ENCODE results near the gene VMP1. TPM values are rescaled to one million over a fixed set of nuclear protein-coding genes. Genes with fewer than 3 reads are reported as not detected.

Gene VMP1
- polyA plus RNA-seq, 3 donors from 2014 or later: 61.5 to 81.4 (median 66.7) TPM

GRCh38 chr17:59722623-59723022, 15.2 kb downstream of the VMP1 start:
- Mint-ChIP-seq H3K36me3 (no peaks in the 10 kb centered on the region), H3K27me3 (ENCODE audit: low read depth in 3 of 3) (peaks cover 0 to 6% (median 2%) of the 10 kb centered on the region in 3 donors), H3K4me3 (no peak overlapping the region), H3K27ac (no peak overlapping the region), H3K4me1 (peaks cover 13 to 39% of the 10 kb centered on the region in 2 donors), H3K9me3 (no peaks in the 10 kb centered on the region)
- DNase-seq: no peak

- Mint-ChIP-seq H3K36me3 (no peaks in the 10 kb centered on the region), H3K27ac (no peak overlapping the region), H3K4me3 (no peak overlapping the region), H3K9me3 (no peaks in the 10 kb centered on the region), H3K4me1 (peaks cover 13 to 43% of the 10 kb centered on the region in 2 donors), H3K27me3 (ENCODE audit: low read depth in 3 of 3) (peaks cover 0 to 5% (median 2%) of the 10 kb centered on the region in 3 donors)
- no peak for DNase-seq
Observed at GRCh38 chr17:59723041-59723440, 15.6 kb downstream of the VMP1 start.

- H3K4me1 Mint-ChIP-seq: peaks cover 13 to 45% of the 10 kb centered on the region in 2 donors
- H3K9me3 Mint-ChIP-seq: no peaks in the 10 kb centered on the region
- no peak overlapping the region for H3K4me3 Mint-ChIP-seq
- no peak for DNase-seq
- H3K27me3 Mint-ChIP-seq (ENCODE audit: low read depth in 3 of 3): peaks cover 0 to 5% (median 2%) of the 10 kb centered on the region in 3 donors
- no peaks in the 10 kb centered on the region for H3K36me3 Mint-ChIP-seq
- H3K27ac Mint-ChIP-seq: no peak overlapping the region
Observed at GRCh38 chr17:59723607-59724006, 16.2 kb downstream of the VMP1 start.

- Mint-ChIP-seq H3K4me3 (no peak overlapping the region), H3K4me1 (peaks cover 11 to 43% of the 10 kb centered on the region in 2 donors), H3K27ac (no peak overlapping the region), H3K27me3 (ENCODE audit: low read depth in 3 of 3) (peaks cover 0 to 3% (median 2%) of the 10 kb centered on the region in 3 donors), H3K36me3 (no peaks in the 10 kb centered on the region), H3K9me3 (no peaks in the 10 kb centered on the region)
- no peak for DNase-seq
Observed at GRCh38 chr17:59725691-59726090, 18.2 kb downstream of the VMP1 start.

- H3K4me3 Mint-ChIP-seq: no peak overlapping the region
- DNase-seq: no peak
- no peak overlapping the region for H3K27ac Mint-ChIP-seq
- peaks cover 0 to 4% (median 0%) of the 10 kb centered on the region in 3 donors for H3K36me3 Mint-ChIP-seq
- peaks cover 11 to 42% of the 10 kb centered on the region in 2 donors for H3K4me1 Mint-ChIP-seq
- peaks cover 0 to 3% (median 0%) of the 10 kb centered on the region in 3 donors for H3K27me3 Mint-ChIP-seq (ENCODE audit: low read depth in 3 of 3)
- no peaks in the 10 kb centered on the region for H3K9me3 Mint-ChIP-seq
Observed at GRCh38 chr17:59727817-59728533, 20.5 kb downstream of the VMP1 start.

- Mint-ChIP-seq H3K36me3 (peaks cover 0 to 12% (median 2%) of the 10 kb centered on the region in 3 donors), H3K4me1 (peaks cover 5 to 34% of the 10 kb centered on the region in 2 donors), H3K27ac (no peak overlapping the region), H3K9me3 (no peaks in the 10 kb centered on the region), H3K4me3 (no peak overlapping the region), H3K27me3 (ENCODE audit: low read depth in 3 of 3) (no peaks in the 10 kb centered on the region)
- DNase-seq: no peak
Observed at GRCh38 chr17:59730268-59730834, 22.9 kb downstream of the VMP1 start.

GRCh38 chr17:59733697-59734096, 26.2 kb downstream of the VMP1 start:
- H3K27ac Mint-ChIP-seq: no peak overlapping the region
- peaks cover 3 to 20% (median 4%) of the 10 kb centered on the region in 3 donors for H3K36me3 Mint-ChIP-seq
- DNase-seq: no peak
- H3K4me1 Mint-ChIP-seq: peaks cover under 1 to 18% of the 10 kb centered on the region in 2 donors
- no peaks in the 10 kb centered on the region for H3K9me3 Mint-ChIP-seq
- H3K4me3 Mint-ChIP-seq: no peak overlapping the region
- H3K27me3 Mint-ChIP-seq (ENCODE audit: low read depth in 3 of 3): no peaks in the 10 kb centered on the region

- H3K27ac Mint-ChIP-seq: no peak overlapping the region
- no peaks in the 10 kb centered on the region for H3K9me3 Mint-ChIP-seq
- H3K4me3 Mint-ChIP-seq: no peak overlapping the region
- no peaks in the 10 kb centered on the region for H3K27me3 Mint-ChIP-seq (ENCODE audit: low read depth in 3 of 3)
- no peak for DNase-seq
- H3K4me1 Mint-ChIP-seq: peaks cover 0 to 15% of the 10 kb centered on the region in 2 donors
- peaks cover 3 to 20% (median 4%) of the 10 kb centered on the region in 3 donors for H3K36me3 Mint-ChIP-seq
Observed at GRCh38 chr17:59734226-59734625, 26.8 kb downstream of the VMP1 start.

- DNase-seq: no peak
- Mint-ChIP-seq H3K4me1 (no peaks in the 10 kb centered on the region), H3K36me3 (peaks cover 3 to 29% (median 4%) of the 10 kb centered on the region in 3 donors), H3K27me3 (ENCODE audit: low read depth in 3 of 3) (no peaks in the 10 kb centered on the region), H3K4me3 (no peak overlapping the region), H3K9me3 (no peaks in the 10 kb centered on the region), H3K27ac (no peak overlapping the region)
Observed at GRCh38 chr17:59737324-59737723, 29.9 kb downstream of the VMP1 start.

- no peak for DNase-seq
- no peaks in the 10 kb centered on the region for H3K4me1 Mint-ChIP-seq
- no peak overlapping the region for H3K27ac Mint-ChIP-seq
- peaks cover 0 to 2% (median 0%) of the 10 kb centered on the region in 3 donors for H3K27me3 Mint-ChIP-seq (ENCODE audit: low read depth in 3 of 3)
- no peak overlapping the region for H3K4me3 Mint-ChIP-seq
- H3K9me3 Mint-ChIP-seq: no peaks in the 10 kb centered on the region
- H3K36me3 Mint-ChIP-seq: peaks cover 0 to 18% (median 11%) of the 10 kb centered on the region in 3 donors
Observed at GRCh38 chr17:59743842-59744241, 36.4 kb downstream of the VMP1 start.

GRCh38 chr17:59745040-59745439, 37.6 kb downstream of the VMP1 start:
- no peak for DNase-seq
- H3K27me3 Mint-ChIP-seq (ENCODE audit: low read depth in 3 of 3): peaks cover 0 to 2% (median 0%) of the 10 kb centered on the region in 3 donors
- no peak overlapping the region for H3K4me3 Mint-ChIP-seq
- H3K9me3 Mint-ChIP-seq: no peaks in the 10 kb centered on the region
- H3K36me3 Mint-ChIP-seq: peaks cover 0 to 18% (median 11%) of the 10 kb centered on the region in 3 donors
- no peaks in the 10 kb centered on the region for H3K4me1 Mint-ChIP-seq
- H3K27ac Mint-ChIP-seq: peak overlapping the region in 1 of 6 donors; percentile 23

GRCh38 chr17:59746849-59747445, 39.5 kb downstream of the VMP1 start:
- Mint-ChIP-seq H3K27me3 (ENCODE audit: low read depth in 3 of 3) (peaks cover 0 to 2% (median 0%) of the 10 kb centered on the region in 3 donors), H3K4me3 (no peak overlapping the region), H3K27ac (no peak overlapping the region), H3K4me1 (no peaks in the 10 kb centered on the region), H3K9me3 (no peaks in the 10 kb centered on the region), H3K36me3 (peaks cover 0 to 11% (median 11%) of the 10 kb centered on the region in 3 donors)
- peak in 2 of 3 donors; percentile 6 to 14 for DNase-seq

GRCh38 chr17:59748591-59748990, 41.1 kb downstream of the VMP1 start:
- peaks cover 2 to 4% of the 10 kb centered on the region in 2 donors for H3K4me1 Mint-ChIP-seq
- H3K27me3 Mint-ChIP-seq (ENCODE audit: low read depth in 3 of 3): peaks cover 0 to 2% (median 0%) of the 10 kb centered on the region in 3 donors
- DNase-seq: no peak
- H3K4me3 Mint-ChIP-seq: no peak overlapping the region
- H3K27ac Mint-ChIP-seq: no peak overlapping the region
- H3K9me3 Mint-ChIP-seq: no peaks in the 10 kb centered on the region
- H3K36me3 Mint-ChIP-seq: peaks cover 0 to 4% (median 3%) of the 10 kb centered on the region in 3 donors

- Mint-ChIP-seq H3K4me1 (peaks cover 5 to 18% of the 10 kb centered on the region in 2 donors), H3K27ac (peak overlapping the region in 1 of 6 donors; percentile 60), H3K9me3 (no peaks in the 10 kb centered on the region), H3K4me3 (no peak overlapping the region), H3K27me3 (ENCODE audit: low read depth in 3 of 3) (no peaks in the 10 kb centered on the region), H3K36me3 (peaks cover 0 to 7% (median 4%) of the 10 kb centered on the region in 3 donors)
- no peak for DNase-seq
Observed at GRCh38 chr17:59751955-59752413, 44.5 kb downstream of the VMP1 start.

Data from immature natural killer cell (primary cell).